ENCODE results near the gene CTPS1. TPM values are rescaled to one million over a fixed set of nuclear protein-coding genes. Genes with fewer than 3 reads are reported as not detected.

Gene CTPS1, protein sequence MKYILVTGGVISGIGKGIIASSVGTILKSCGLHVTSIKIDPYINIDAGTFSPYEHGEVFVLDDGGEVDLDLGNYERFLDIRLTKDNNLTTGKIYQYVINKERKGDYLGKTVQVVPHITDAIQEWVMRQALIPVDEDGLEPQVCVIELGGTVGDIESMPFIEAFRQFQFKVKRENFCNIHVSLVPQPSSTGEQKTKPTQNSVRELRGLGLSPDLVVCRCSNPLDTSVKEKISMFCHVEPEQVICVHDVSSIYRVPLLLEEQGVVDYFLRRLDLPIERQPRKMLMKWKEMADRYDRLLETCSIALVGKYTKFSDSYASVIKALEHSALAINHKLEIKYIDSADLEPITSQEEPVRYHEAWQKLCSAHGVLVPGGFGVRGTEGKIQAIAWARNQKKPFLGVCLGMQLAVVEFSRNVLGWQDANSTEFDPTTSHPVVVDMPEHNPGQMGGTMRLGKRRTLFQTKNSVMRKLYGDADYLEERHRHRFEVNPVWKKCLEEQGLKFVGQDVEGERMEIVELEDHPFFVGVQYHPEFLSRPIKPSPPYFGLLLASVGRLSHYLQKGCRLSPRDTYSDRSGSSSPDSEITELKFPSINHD
- 111 and 116 TPM in 2 replicates for total RNA-seq (2014; rRNA removed; shearing (Covaris generic))
- 151 and 188 TPM in 2 replicates for polyA plus RNA-seq (2014; cell fraction: nucleus; rRNA removed)

- peak; percentile 84 for DNase-seq (ENCODE audit: extremely low read depth, low read depth)
Measured at GRCh38 chr1:40979241-40980067, at the start of gene CTPS1. TSS of gene CTPS1 (plus strand) at chr1:40979696. CDS start at chr1:40983291, 3,595 bp downstream.

DNA sequence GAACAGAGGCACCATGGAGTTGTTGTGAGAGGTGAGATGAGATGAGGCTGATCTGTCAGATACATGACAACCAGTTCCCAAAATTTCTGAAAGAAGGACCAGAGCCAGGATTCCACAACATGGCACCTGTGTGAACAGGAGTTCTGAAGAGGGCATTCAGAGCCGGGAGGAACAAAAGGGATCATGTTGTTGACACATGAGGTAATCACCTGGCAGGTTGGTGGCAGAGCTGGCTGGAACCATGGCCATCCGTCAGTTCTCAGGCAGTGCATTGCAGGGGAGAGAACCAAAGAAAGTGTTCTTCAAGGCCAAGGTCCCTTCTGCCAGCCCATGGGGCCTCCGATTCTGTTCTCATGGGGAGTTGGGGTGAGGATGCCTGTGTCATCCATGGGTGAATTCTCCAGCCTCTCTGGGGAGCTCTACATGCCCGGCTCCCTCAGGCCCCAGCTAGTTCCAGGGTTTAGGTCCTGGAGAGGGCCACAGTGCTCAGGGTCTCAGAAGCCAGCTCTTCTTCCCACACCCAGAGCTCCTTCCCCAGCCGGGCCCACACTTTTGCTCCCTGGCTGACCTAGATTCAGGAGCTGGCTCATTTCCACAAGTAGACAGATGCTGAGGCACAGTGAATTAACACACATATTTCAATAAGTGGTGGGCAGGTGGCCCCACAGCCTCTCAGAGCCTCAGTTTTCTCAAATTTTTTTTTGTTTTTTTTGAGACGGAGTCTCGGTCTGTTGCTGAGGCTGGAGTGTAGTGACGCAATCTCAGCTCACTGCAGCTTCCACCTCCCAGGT is 49.1 kb upstream of the CTPS1 start:
- no peak for DNase-seq (ENCODE audit: extremely low read depth, low read depth)

- DNase-seq (ENCODE audit: extremely low read depth, low read depth) = no peak
Measured at GRCh38 chr1:40931601-40932000, 47.9 kb upstream of the CTPS1 start.

DNA sequence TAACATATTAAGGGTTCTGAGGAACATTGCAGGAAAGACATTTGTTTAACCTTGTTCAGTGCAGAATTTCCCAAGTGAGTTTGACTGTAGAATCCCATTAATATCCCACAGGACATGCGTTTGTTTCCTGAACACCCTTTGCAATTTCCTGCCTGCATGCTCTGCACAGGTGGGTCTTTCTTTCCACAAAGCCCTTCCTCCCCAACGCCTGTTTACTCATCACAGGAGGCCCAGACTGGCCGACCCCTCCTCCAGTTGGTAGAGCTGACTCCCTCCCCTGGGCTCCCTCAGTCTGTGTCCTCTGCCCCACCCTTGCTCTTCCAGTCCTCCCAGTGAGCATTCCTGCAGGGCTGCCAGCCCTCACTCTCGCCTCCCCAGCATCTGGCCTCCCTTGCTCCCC is 47.5 kb upstream of the CTPS1 start:
- DNase-seq (ENCODE audit: extremely low read depth, low read depth) = no peak

- no peak for DNase-seq (ENCODE audit: extremely low read depth, low read depth)
Measured at GRCh38 chr1:40936931-40937339, 42.6 kb upstream of the CTPS1 start.

GRCh38 chr1:40938393-40938792 is 41.1 kb upstream of the CTPS1 start:
- DNase-seq (ENCODE audit: extremely low read depth, low read depth) = no peak

GRCh38 chr1:40939320-40940059 is 40.0 kb upstream of the CTPS1 start:
- no peak for DNase-seq (ENCODE audit: extremely low read depth, low read depth)

DNA sequence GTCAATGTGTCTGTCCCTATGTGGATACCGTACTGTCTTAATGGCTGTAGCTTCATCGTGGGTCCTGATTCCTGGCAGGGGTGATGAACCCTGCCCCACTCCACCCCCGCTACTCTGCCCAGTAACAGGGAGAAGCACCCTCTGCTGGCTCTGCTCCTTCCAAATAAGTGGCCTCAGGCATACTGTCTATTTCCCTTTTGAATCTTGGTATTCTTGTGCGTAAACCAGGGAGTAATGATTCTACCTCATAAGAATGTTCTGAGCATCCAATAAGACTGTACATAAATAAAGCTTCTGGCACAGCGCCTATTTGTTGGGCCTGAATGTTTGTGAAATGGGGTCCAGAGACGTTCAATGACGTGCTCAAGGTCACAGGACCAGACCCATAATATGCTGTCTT is 35.2 kb upstream of the CTPS1 start:
- no peak for DNase-seq (ENCODE audit: extremely low read depth, low read depth)

DNA sequence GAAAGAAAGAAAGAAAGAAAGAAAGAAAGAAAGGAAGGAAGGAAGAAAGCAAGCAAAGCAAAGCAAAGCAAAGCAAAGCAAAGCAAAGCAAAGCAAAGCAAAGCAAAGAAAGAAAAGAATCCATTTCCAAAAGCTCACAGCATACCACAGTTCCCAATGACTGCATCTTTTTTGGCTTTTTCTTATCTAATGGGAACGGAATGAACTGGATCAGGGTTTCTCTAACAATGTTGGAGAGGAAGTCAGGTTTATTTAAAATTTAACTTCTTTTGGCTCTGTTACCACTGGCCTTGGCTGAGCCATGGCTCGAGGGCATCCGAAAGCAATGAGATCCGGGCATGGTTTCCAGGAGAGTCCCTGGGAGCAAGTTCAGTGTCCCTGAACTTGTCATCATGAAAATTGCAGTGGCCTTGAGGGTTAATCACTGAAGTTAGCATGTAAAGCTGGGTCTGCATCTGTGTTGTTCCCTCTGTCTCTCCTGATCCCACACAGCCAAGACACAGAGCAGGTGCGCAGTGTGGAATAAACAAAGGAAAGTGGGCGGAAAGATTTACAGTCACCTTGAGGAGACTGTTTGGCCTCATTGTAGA is 34.6 kb upstream of the CTPS1 start:
- no peak for DNase-seq (ENCODE audit: extremely low read depth, low read depth)

DNA sequence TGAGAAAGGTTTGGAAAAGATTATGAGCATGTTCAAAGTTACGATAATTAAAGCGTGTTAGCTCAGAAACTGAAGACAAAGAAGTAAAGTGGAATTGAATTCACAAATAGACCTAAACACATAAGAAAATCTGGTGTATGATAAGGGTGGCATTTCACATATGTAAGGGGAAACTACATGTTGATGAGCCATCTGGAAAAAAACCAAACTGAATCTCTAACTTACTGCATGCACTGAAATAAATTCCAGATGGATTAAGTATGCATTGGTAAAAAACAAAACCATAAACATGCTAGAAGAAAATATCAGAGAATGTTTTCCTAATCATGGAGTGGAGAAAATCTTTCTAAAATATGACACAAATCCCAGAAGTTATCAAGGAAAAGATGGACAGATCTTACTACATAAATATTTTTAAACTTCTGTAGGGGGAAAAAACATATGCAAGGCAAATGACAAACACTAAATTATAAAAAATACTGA is 34.0 kb upstream of the CTPS1 start:
- no peak for DNase-seq (ENCODE audit: extremely low read depth, low read depth)

DNA sequence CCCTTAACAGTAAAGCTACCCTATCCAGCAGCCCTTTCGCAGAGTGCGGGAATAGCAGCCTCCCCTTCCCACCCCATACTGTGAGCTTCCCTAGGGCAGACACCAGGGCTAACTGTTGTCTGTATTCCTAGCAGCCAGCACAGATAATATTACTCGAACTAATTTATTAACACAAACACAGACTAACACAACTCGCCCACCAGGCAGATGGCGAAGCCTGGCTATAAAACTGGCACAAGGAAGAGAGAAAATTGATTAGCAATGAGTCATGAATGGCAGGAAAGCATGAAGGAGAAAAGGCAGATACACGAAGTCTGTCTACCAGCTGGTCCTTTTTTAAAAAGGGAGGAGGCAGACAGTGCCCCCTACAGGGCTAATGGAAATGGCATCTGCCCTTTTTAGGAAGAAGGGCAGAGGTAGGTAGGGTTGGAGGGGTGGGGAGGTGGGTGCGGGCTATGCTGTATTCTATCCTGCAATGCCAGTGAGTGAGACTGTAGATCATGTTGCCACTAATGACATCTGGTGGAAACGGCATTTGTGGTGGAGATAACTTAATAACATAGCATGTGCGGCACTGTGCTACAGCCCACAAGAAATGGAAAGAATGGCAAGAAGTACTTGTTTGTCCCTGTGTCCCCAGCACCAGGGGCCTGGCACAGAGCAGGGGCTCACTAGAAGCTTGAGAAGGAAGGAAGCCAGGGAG is 30.6 kb upstream of the CTPS1 start:
- peak; percentile 76 for DNase-seq (ENCODE audit: extremely low read depth, low read depth)

- no peak for DNase-seq (ENCODE audit: extremely low read depth, low read depth)
Measured at GRCh38 chr1:40949563-40949962, 29.9 kb upstream of the CTPS1 start.

DNA sequence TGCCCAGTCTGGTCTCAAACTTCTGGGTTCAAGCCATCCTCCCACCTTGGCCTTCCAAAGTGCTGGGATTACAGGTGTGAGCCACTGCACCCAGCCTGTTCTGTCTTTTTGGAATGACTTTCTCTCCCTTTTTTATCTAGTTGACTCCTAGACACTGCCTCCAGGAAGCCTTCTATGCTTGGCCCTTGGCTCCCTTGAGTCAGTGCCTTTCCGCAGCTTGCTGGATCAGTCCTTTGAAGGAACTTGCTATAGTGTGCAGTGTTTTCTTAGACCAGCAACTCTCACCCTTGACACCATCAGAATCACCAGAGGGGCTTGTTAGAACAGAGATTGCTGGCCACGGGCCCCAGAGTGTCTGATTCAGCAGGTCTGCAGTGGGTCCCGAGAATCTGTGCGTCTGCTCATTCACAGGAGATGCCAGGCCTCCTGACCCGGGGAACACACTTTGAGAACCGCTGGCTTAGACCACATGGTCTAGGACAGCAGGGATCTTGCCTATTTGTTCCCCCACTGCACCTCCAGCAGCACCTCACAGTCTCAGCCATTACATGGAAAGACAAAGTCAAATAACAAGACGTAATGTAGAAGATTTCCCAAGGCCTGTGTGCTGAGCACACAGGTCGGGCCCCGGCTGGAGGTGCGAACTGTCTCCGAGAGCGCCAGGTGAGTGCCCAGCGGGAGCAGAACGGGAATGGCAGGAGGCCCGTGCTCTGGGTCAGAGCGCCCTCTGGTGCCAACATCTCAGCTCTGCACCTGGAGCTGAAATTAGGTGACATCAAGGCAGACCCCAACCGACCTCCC is 27.4 kb upstream of the CTPS1 start:
- DNase-seq (ENCODE audit: extremely low read depth, low read depth) = peak; percentile 63

DNA sequence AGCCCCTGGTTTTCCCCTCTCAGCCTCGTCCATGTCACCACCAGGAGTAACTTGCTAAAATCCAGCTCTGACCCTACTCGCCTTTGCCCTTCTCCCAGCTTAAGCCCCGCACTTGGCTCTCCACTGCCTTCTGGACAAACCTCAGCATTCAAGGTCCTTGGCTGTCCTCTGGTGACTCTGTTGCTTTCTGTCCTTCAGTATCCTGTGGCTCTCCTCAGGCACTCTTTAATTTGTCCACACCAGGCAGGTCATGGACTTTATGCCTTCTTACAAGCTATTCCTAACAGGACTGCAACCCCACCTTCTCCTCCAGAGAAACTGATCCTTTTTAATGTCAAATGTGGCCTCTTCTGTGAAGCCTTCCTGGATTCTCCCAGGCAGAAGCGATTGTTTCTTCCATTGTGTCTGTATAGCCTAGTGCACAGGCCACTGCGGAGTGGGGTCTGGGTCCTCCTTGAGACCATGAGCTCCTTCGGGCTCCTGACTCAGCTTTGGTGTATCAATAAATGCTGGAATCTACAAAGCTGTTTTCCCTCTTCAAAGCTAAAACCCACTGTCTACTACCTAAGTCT is 26.7 kb upstream of the CTPS1 start:
- DNase-seq (ENCODE audit: extremely low read depth, low read depth) = no peak

- no peak for DNase-seq (ENCODE audit: extremely low read depth, low read depth)
Measured at GRCh38 chr1:40954626-40955025, 24.9 kb upstream of the CTPS1 start.

GRCh38 chr1:40955266-40955665 is 24.2 kb upstream of the CTPS1 start:
- DNase-seq (ENCODE audit: extremely low read depth, low read depth) = no peak

DNA sequence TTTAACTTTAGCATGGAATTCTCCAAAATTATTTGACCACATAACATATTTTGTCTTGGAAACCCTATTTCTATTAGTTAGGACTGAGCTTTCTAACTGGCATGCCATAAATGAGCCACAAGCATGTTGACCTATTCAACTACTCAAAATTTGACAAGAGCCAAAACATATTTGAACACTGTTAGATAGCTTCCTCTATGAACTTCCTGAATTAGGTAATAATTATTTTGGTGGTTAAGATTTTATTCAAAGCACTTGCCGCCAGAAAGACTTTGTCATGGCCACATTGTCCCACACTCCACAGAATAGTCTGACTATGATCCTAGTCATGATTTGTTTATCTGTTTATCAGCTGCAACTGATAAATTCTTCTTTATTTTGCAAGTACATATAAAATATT is 23.1 kb upstream of the CTPS1 start:
- no peak for DNase-seq (ENCODE audit: extremely low read depth, low read depth)

Data from NCI-H460 (cell line).